CD4-positive, alpha-beta T cell treated with Interleukin-15 for 4 hours (primary cell): ENCODE results near the gene RGN.
"Not testable (repeated sequence)": the region's sequence is repeated elsewhere in the genome, so short reads cannot be mapped to it uniquely, and the experiment has no call there.

Source experiments
- DNase-seq: peaks from one replicate; pipeline ENCODE4 v3.0.0-alpha.2; 2020; ENCODE audit warnings: low spot score

The RGN gene

DNA sequence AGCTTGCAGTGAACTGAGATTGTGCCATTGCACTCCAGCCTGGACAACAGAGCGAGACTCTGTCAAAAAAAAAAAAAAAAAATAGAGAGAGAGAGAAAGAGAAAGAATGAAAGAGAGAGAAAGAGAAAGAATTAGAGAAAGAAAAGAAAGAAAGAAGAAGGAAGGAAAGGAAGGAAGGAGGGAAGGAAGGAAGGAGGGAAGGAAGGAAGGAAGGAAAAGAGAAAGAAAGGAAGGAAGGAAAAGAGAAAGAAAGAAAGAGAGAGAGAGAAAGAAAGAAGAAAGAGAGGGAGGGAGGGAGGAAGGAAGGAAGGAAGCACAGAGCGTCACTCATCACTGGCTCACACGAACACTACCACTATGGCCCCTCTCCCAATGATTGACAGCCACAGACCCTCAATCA, 46.2 kb downstream of the RGN start:
- DNase-seq, result not testable (repeated sequence)

DNA sequence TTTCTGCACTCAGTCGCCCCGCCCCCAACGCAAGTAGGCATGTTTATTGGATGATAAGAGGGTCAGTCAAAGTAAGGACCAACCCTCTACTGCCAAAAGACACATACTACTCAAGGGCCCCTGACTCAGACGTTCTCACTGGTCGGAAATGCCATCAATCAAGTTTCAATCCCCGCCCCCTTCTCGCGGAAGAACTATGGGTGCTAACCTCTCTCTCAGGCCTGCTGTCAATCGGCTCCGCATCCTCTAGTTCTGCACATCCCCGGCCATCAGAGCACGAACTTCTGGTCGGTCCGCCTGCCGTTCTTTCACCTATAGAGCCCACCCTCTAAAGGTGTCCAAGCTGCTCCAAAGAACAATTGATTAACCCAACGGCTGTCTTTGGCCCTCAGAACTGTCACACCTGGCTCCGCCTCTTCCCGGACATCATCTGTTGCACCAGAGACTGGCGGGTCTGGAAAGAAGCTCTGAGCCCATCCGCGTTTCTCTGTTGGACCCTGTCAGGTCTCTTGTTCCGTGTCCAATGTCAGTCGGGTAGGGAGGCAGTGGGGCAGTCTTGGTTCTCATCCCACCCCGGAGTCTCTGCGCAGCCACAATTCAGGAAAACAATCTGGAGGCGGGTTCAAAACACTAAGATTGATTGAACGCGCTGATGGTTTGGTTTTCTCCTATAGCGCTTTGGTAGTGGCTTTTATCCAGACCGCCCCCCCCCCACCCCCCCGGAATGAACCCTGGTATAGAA, 51.1 kb downstream of the RGN start:
- DNase-seq, result peak; percentile 94

GRCh38 chrX:47129899-47130358, 51.7 kb downstream of the RGN start:
- no peak for DNase-seq

GRCh38 chrX:47133493-47133892, 55.2 kb downstream of the RGN start:
- DNase-seq, result no peak

GRCh38 chrX:47135650-47136049, 57.4 kb downstream of the RGN start:
- DNase-seq, result not testable (repeated sequence)

DNA sequence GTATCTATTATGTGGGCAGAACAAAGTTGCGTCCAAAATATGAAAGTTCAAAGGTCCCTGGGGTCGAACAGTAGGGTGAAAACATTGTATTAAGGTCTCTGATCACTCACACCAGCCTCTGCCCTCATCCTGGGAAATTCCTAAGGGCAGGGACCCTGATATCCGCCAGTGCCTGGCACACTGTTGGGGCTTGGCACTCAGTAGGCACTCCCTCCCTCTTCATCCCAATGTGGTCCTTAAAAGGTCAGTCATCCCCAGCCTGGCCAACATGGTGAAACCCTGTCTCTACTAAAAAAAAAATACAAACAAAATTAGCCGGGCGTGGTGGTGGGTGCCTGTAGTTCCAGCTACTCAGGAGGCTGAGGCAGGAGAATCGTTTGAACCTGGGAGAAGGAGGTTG, 59.9 kb downstream of the RGN start:
- DNase-seq, result no peak
